GM18907 (cell line): ENCODE measurements around the gene FOXJ3.

ENCODE experiments used
- ATAC-seq: cut with Tn5 transposase; IDR thresholded peaks from one replicate; pipeline ENCODE4 v1.9.1; 2021; ENCODE audit warnings: mild to moderate bottlenecking, moderate library complexity; ENCODE audit not compliant: unreplicated experiment

Gene FOXJ3

GRCh38 chr1:42195841-42196240, 139.2 kb downstream of the FOXJ3 start:
- ATAC-seq, result no peak

GRCh38 chr1:42192106-42192505, 142.9 kb downstream of the FOXJ3 start:
- ATAC-seq, result no peak

- ATAC-seq, result no peak
Observed at GRCh38 chr1:42191319-42191718, 143.7 kb downstream of the FOXJ3 start.

GRCh38 chr1:42189931-42190853, 144.8 kb downstream of the FOXJ3 start:
- no peak for ATAC-seq

- ATAC-seq, result no peak
Observed at GRCh38 chr1:42186152-42186551, 148.9 kb downstream of the FOXJ3 start.

GRCh38 chr1:42184616-42185015, 150.4 kb downstream of the FOXJ3 start:
- no peak for ATAC-seq

GRCh38 chr1:42183957-42184268, 151.1 kb downstream of the FOXJ3 start:
- ATAC-seq, result no peak

GRCh38 chr1:42183210-42183956, 151.7 kb downstream of the FOXJ3 start:
- ATAC-seq, result no peak

- ATAC-seq, result no peak
Observed at GRCh38 chr1:42181687-42182086, 153.3 kb downstream of the FOXJ3 start.

GRCh38 chr1:42179900-42180329, 155.1 kb downstream of the FOXJ3 start:
- ATAC-seq, result no peak

GRCh38 chr1:42179275-42179674, 155.8 kb downstream of the FOXJ3 start:
- ATAC-seq, result no peak

GRCh38 chr1:42178249-42178648, 156.8 kb downstream of the FOXJ3 start:
- ATAC-seq, result no peak

- no peak for ATAC-seq
Observed at GRCh38 chr1:42177541-42177981, 157.5 kb downstream of the FOXJ3 start.

- no peak for ATAC-seq
Observed at GRCh38 chr1:42176902-42177519, 158.0 kb downstream of the FOXJ3 start.

- ATAC-seq, result no peak
Observed at GRCh38 chr1:42175314-42176054, 159.6 kb downstream of the FOXJ3 start.

- ATAC-seq, result no peak
Observed at GRCh38 chr1:42173961-42174735, 160.9 kb downstream of the FOXJ3 start.

- ATAC-seq, result no peak
Observed at GRCh38 chr1:42173155-42173933, 161.7 kb downstream of the FOXJ3 start.

- no peak for ATAC-seq
Observed at GRCh38 chr1:42172381-42173133, 162.5 kb downstream of the FOXJ3 start.
